Gastrocnemius medialis (tissue), 4 donors: ENCODE data around the gene GLTPD2.

Experiments used
- CTCF ChIP-seq, 5 experiments: fragments of 450-650 bp in 3 of 5; fragments of 200-600 bp in 2 of 5; sonication (generic) in 2 of 5; IDR thresholded peaks in 4 of 5; conservative IDR thresholded peaks in 1 of 5; 1 replicate in 4 of 5; 2 replicates in 1 of 5; pipeline ENCODE4 v1.5.1; 2016 to 2019; ENCODE audit warnings: antibody characterized with exemption in 5 of 5, mild to moderate bottlenecking in 3 of 5, moderate library complexity in 3 of 5
- POLR2A ChIP-seq, 2 donors: fragments of 450-650 bp; IDR thresholded peaks; one replicate each; pipeline ENCODE4 v1.6.1; 2017; ENCODE audit warnings: antibody characterized with exemption in 2 of 2, mild to moderate bottlenecking in 2 of 2, moderate library complexity in 2 of 2

- TF ChIP-seq CTCF (IDR thresholded peaks at IDR 0.05 in 4 of 5, conservative IDR thresholded peaks at IDR 0.05 in 1 of 5) (no peak), POLR2A (IDR thresholded peaks at IDR 0.05) (no peak)
Observed at GRCh38 chr17:4750606-4751005, 38.2 kb upstream of the GLTPD2 start.
